GM12878 (cell line): Measurements from ENCODE around the gene POU2F3. TPM values are rescaled to one million over a fixed set of nuclear protein-coding genes. Genes with fewer than 3 reads are reported as not detected.

Experiments
- ATAC-seq: fragments of 200-7000 bp; cut with Tn5 transposase; 3 replicates; pipeline ENCODE4 v1.9.1; 2020; ENCODE audit warnings: mild to moderate bottlenecking, moderate library complexity
- BruUV-seq: library from RNA; stranded (reverse); fragments of 400-500 nt; replicated peaks from 2 replicates; lab custom pipeline; 2021; lab: Mats Ljungman, UMichigan
- CTCF ChIA-PET: fragments of 300-600 bp; sonication (Branson Sonifier 250); formaldehyde crosslinking; extraction: SDS; loops from one replicate; lab custom pipeline; 2021; ENCODE audit warnings: inconsistent platforms; lab: Yijun Ruan, JAX
- POLR2A ChIA-PET: fragments of 350-600 bp; formaldehyde crosslinking; extraction: SDS; loops from one replicate; lab custom pipeline; 2021; ENCODE audit warnings: inconsistent platforms; lab: Charles Lee
- RAD21 ChIA-PET: fragments of 300-600 bp; sonication (Branson Sonifier 250); formaldehyde crosslinking; loops from one replicate; lab custom pipeline; 2023; ENCODE audit warnings: antibody characterized with exemption; ENCODE audit not compliant: unreplicated experiment; lab: Charles Lee
- SMC1A ChIA-PET: fragments of 300-600 bp; sonication (Branson Sonifier 250); formaldehyde crosslinking; loops from one replicate; lab custom pipeline; 2023; ENCODE audit not compliant: unreplicated experiment, uncharacterized antibody; lab: Charles Lee
- DNase-seq: peaks from one replicate; pipeline ENCODE4 v3.0.0-alpha.2; 2011; ENCODE audit warnings: low read depth, low spot score
- FAIRE-seq: peaks from 3 replicates; lab custom pipeline; 2011; peaks lifted over from hg19 to GRCh38; lab: Jason Lieb, UNC
- H2AFZ ChIP-seq: 2 replicates; pipeline ENCODE4 v1.6.0; 2011; ENCODE audit warnings: low read depth, low read length, control low read depth; ENCODE audit not compliant: control insufficient read depth
- H3K27ac ChIP-seq: 2 replicates; pipeline ENCODE4 v1.5.1; 2011; ENCODE audit warnings: control low read depth; ENCODE audit not compliant: control insufficient read depth, insufficient read depth
- H3K27me3 ChIP-seq, 2 experiments: replicated peaks in 1 of 2; 2 replicates each; pipeline versions ENCODE4 v1.6.0 to v1.6.1; 2011; ENCODE audit warnings: low read length in 1 of 2; ENCODE audit not compliant: control insufficient read depth in 2 of 2, insufficient read depth in 2 of 2
- H3K36me3 ChIP-seq, 2 experiments: 2 replicates each; pipeline ENCODE4 v1.5.1; 2011; ENCODE audit warnings: low read length in 1 of 2; ENCODE audit not compliant: control insufficient read depth in 2 of 2, insufficient read depth in 2 of 2
- H3K4me1 ChIP-seq: 2 replicates; pipeline ENCODE4 v1.6.1; 2011; ENCODE audit warnings: mild to moderate bottlenecking, low read length, moderate library complexity, mixed read lengths; ENCODE audit not compliant: control insufficient read depth, insufficient read depth
- H3K4me2 ChIP-seq: 2 replicates; pipeline ENCODE4 v1.6.0; 2011; ENCODE audit warnings: control low read depth; ENCODE audit not compliant: control insufficient read depth, insufficient read depth
- H3K4me3 ChIP-seq: fragments of 200-600 bp; sonication (generic); 2 replicates; pipeline ENCODE4 v1.5.1; 2016
- H3K79me2 ChIP-seq: 2 replicates; pipeline ENCODE4 v1.6.0; 2011; ENCODE audit warnings: low read length; ENCODE audit not compliant: control insufficient read depth, insufficient read depth
- H3K9ac ChIP-seq: 2 replicates; pipeline ENCODE4 v1.8.0; 2011; ENCODE audit warnings: low read length, control low read depth, mixed read lengths; ENCODE audit not compliant: control insufficient read depth, insufficient read depth
- H3K9me3 ChIP-seq: replicated peaks from 3 replicates; pipeline ENCODE4 v1.5.1; 2011; ENCODE audit warnings: mild to moderate bottlenecking, low read length; ENCODE audit not compliant: control insufficient read depth, insufficient read depth
- H4K20me1 ChIP-seq: 2 replicates; pipeline ENCODE4 v1.6.0; 2011; ENCODE audit not compliant: control insufficient read depth, insufficient read depth
- BACH1 ChIP-seq: fragments of 450-650 bp; IDR thresholded peaks from 2 replicates; pipeline ENCODE4 v1.6.1; 2017; ENCODE audit warnings: mild to moderate bottlenecking, borderline replicate concordance
- BCL11A ChIP-seq: IDR thresholded peaks from 2 replicates; pipeline ENCODE4 v1.6.1; 2011; ENCODE audit warnings: low read depth, low read length
- CBFB ChIP-seq: IDR thresholded peaks from 2 replicates; pipeline ENCODE4 v1.6.1; 2016; ENCODE audit warnings: antibody characterized with exemption, low read depth
- IKZF1 ChIP-seq: fragments of 450-650 bp; conservative IDR thresholded peaks from 2 replicates; pipeline ENCODE4 v1.6.1; 2017; ENCODE audit warnings: antibody characterized with exemption, mild to moderate bottlenecking
- PAX8 ChIP-seq: fragments of 450-650 bp; IDR thresholded peaks from 2 replicates; pipeline ENCODE4 v1.6.1; 2017; ENCODE audit warnings: mild to moderate bottlenecking, moderate library complexity
- in situ Hi-C: fragments of 300-500 bp; cut with MboI; formaldehyde crosslinking; loops from 9 replicates; pipeline ENCODE4 v1.14.3; 2018; ENCODE audit warnings: mixed read lengths
- intact Hi-C: fragments of 100-400 bp; cut with micrococcal nuclease; formaldehyde crosslinking; loops from one replicate; pipeline ENCODE4 v1.14.2; 2022; ENCODE audit not compliant: unreplicated experiment
- polyA plus RNA-seq, 11 experiments: library from polyadenylated mRNA; depleted of rRNA in 4 of 11; unstranded in 6 of 11; stranded (reverse) in 5 of 11; fragments of >200 nt; fragmentation: Nextera tagmentation in 4 of 11; fragmentation: Illumina TruSeq in 1 of 11; extraction: Ambion mirVana in 4 of 11; extraction: Trizol in 1 of 11; gene quantifications; 1 replicate in 1 of 11; 2 replicates in 10 of 11; pipeline versions ENCODE4 v1.2.1 to v1.2.3, GENCODE V29; 2011 to 2016; ENCODE audit warnings: inconsistent platforms in 2 of 11, missing spikeins in 2 of 11, low read depth in 1 of 11
- total RNA-seq, 4 experiments: library from RNA; depleted of rRNA in 3 of 4; stranded (reverse); fragments of >200 nt in 3 of 4; fragmentation: Illumina TruSeq in 1 of 4; extraction: Trizol in 1 of 4; gene quantifications; 2 replicates each; pipeline versions ENCODE4 v1.2.1 to v1.2.3, GENCODE V29; 2013 to 2021
- TF ChIP-seq, protein P1 (sequence below): IDR thresholded peaks from 2 replicates; pipeline ENCODE4 v1.6.1; 2012; ENCODE audit warnings: low read length, inconsistent platforms
- TF ChIP-seq, protein P2 (sequence below): fragments of 450-650 bp; conservative IDR thresholded peaks from 2 replicates; pipeline ENCODE4 v1.6.1; 2017; ENCODE audit warnings: mild to moderate bottlenecking, moderate library complexity
- TF ChIP-seq, protein P3 (sequence below): fragments of 150-350 bp; IDR thresholded peaks from 2 replicates; pipeline ENCODE4 v1.6.1; 2016; ENCODE audit warnings: low read depth, low read length
- TF ChIP-seq, protein P4 (sequence below): IDR thresholded peaks from 2 replicates; pipeline ENCODE4 v1.6.1; 2012; ENCODE audit warnings: low read depth, low read length, improper control_type of control experiment
- TF ChIP-seq, protein P5 (sequence below): fragments of 450-650 bp; IDR thresholded peaks from 2 replicates; pipeline ENCODE4 v1.6.1; 2017; ENCODE audit warnings: borderline replicate concordance
- TF ChIP-seq, protein P6 (sequence below): fragments of 150-350 bp; IDR thresholded peaks from 2 replicates; pipeline ENCODE4 v1.6.1; 2014; ENCODE audit warnings: mild to moderate bottlenecking, low read depth, low read length

Gene POU2F3
- total and polyA plus RNA-seq, 10 of the 15 experiments (the other 5 are each of a cell fraction or from before 2014, with no cell fraction given): 0.09 to 4.4 (median 0.33) TPM

DNA sequence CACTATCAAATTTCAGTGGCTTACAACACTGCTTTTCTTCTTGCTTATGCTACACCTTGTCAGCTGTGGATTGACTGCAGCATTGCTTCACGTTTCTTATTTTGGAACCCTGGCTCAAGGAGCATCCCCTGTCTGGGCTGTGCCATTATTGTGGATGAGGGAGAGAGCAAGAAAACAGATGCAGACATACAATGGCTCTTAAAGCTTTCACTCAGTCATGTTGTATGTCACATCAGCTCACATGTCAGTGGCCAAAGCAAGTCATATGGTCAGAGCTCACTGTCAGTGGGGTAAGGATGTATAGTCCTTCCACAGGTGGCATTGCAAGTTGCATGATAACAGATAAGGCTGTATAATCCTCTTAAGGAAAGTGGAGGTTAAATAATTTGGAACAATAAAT, 106.3 kb downstream of the POU2F3 start (continued):
- TF ChIP-seq, protein P1, sequence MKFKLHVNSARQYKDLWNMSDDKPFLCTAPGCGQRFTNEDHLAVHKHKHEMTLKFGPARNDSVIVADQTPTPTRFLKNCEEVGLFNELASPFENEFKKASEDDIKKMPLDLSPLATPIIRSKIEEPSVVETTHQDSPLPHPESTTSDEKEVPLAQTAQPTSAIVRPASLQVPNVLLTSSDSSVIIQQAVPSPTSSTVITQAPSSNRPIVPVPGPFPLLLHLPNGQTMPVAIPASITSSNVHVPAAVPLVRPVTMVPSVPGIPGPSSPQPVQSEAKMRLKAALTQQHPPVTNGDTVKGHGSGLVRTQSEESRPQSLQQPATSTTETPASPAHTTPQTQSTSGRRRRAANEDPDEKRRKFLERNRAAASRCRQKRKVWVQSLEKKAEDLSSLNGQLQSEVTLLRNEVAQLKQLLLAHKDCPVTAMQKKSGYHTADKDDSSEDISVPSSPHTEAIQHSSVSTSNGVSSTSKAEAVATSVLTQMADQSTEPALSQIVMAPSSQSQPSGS: no peak
- TF ChIP-seq, protein P2, sequence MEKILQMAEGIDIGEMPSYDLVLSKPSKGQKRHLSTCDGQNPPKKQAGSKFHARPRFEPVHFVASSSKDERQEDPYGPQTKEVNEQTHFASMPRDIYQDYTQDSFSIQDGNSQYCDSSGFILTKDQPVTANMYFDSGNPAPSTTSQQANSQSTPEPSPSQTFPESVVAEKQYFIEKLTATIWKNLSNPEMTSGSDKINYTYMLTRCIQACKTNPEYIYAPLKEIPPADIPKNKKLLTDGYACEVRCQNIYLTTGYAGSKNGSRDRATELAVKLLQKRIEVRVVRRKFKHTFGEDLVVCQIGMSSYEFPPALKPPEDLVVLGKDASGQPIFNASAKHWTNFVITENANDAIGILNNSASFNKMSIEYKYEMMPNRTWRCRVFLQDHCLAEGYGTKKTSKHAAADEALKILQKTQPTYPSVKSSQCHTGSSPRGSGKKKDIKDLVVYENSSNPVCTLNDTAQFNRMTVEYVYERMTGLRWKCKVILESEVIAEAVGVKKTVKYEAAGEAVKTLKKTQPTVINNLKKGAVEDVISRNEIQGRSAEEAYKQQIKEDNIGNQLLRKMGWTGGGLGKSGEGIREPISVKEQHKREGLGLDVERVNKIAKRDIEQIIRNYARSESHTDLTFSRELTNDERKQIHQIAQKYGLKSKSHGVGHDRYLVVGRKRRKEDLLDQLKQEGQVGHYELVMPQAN: no peak
- TF ChIP-seq, protein P3, sequence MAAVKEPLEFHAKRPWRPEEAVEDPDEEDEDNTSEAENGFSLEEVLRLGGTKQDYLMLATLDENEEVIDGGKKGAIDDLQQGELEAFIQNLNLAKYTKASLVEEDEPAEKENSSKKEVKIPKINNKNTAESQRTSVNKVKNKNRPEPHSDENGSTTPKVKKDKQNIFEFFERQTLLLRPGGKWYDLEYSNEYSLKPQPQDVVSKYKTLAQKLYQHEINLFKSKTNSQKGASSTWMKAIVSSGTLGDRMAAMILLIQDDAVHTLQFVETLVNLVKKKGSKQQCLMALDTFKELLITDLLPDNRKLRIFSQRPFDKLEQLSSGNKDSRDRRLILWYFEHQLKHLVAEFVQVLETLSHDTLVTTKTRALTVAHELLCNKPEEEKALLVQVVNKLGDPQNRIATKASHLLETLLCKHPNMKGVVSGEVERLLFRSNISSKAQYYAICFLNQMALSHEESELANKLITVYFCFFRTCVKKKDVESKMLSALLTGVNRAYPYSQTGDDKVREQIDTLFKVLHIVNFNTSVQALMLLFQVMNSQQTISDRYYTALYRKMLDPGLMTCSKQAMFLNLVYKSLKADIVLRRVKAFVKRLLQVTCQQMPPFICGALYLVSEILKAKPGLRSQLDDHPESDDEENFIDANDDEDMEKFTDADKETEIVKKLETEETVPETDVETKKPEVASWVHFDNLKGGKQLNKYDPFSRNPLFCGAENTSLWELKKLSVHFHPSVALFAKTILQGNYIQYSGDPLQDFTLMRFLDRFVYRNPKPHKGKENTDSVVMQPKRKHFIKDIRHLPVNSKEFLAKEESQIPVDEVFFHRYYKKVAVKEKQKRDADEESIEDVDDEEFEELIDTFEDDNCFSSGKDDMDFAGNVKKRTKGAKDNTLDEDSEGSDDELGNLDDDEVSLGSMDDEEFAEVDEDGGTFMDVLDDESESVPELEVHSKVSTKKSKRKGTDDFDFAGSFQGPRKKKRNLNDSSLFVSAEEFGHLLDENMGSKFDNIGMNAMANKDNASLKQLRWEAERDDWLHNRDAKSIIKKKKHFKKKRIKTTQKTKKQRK: no peak
- TF ChIP-seq, all 136 proteins: peak for 0

DNA sequence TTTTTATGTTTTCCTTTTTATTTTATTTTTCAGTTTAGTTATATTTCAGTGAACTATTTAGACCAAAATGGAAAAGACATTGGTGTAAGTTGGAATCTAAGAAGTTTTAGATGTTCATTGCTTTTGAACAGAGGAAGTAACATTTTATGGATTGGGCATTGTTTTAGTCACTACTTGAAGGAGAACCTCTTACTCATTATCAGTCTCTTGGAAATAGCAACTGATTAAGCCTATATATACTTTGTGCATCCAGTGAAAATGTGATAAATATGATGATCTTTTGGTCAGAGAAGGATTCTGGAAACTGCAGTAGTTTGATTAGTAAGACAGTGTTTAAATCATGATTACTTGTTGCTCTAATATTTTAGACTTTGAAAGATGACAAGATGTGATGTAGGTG, 110.7 kb downstream of the POU2F3 start:
- no peak overlapping the region for H2AFZ ChIP-seq
- H3K4me1 ChIP-seq: peaks cover 4% of the 10 kb centered on the region
- ATAC-seq (no peak), FAIRE-seq (no peak), DNase-seq (no peak)
- CTCF ChIA-PET: no interaction called here
- intact Hi-C loops (no loop called here), in situ Hi-C loops (no loop called here)
- no peaks in the 10 kb centered on the region for H4K20me1 ChIP-seq
- H3K79me2 ChIP-seq: peaks cover 25% of the 10 kb centered on the region
- H3K9me3 ChIP-seq: no peaks in the 10 kb centered on the region
- RAD21 ChIA-PET: no interaction called here
- no peak overlapping the region for H3K9ac ChIP-seq
- no peak overlapping the region for H3K27ac ChIP-seq
- no peaks in the 10 kb centered on the region for H3K27me3 ChIP-seq
- SMC1A ChIA-PET: interaction anchor here (1.6 to 1.7 kb wide), 2 partner anchors 22 to 49 kb away, joined by 3 to 4 read pairs; no protein-coding TSS in a partner anchor
- H3K4me3 ChIP-seq: no peak overlapping the region
- BruUV-seq: no TSS peak
- POLR2A ChIA-PET: no interaction called here
- no peak overlapping the region for H3K4me2 ChIP-seq
- no peaks in the 10 kb centered on the region; a peak in 2 of 4 replicates for H3K36me3 ChIP-seq
- TF ChIP-seq, protein P4, sequence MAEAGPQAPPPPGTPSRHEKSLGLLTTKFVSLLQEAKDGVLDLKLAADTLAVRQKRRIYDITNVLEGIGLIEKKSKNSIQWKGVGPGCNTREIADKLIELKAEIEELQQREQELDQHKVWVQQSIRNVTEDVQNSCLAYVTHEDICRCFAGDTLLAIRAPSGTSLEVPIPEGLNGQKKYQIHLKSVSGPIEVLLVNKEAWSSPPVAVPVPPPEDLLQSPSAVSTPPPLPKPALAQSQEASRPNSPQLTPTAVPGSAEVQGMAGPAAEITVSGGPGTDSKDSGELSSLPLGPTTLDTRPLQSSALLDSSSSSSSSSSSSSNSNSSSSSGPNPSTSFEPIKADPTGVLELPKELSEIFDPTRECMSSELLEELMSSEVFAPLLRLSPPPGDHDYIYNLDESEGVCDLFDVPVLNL: no peak
- TF ChIP-seq, protein P5, sequence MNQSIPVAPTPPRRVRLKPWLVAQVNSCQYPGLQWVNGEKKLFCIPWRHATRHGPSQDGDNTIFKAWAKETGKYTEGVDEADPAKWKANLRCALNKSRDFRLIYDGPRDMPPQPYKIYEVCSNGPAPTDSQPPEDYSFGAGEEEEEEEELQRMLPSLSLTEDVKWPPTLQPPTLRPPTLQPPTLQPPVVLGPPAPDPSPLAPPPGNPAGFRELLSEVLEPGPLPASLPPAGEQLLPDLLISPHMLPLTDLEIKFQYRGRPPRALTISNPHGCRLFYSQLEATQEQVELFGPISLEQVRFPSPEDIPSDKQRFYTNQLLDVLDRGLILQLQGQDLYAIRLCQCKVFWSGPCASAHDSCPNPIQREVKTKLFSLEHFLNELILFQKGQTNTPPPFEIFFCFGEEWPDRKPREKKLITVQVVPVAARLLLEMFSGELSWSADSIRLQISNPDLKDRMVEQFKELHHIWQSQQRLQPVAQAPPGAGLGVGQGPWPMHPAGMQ: no peak
- TF ChIP-seq BCL11A: no peak
- no peak for TF ChIP-seq CBFB
- no peak for TF ChIP-seq PAX8
- TF ChIP-seq, protein P6, sequence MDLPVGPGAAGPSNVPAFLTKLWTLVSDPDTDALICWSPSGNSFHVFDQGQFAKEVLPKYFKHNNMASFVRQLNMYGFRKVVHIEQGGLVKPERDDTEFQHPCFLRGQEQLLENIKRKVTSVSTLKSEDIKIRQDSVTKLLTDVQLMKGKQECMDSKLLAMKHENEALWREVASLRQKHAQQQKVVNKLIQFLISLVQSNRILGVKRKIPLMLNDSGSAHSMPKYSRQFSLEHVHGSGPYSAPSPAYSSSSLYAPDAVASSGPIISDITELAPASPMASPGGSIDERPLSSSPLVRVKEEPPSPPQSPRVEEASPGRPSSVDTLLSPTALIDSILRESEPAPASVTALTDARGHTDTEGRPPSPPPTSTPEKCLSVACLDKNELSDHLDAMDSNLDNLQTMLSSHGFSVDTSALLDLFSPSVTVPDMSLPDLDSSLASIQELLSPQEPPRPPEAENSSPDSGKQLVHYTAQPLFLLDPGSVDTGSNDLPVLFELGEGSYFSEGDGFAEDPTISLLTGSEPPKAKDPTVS: no peak
- no peak for TF ChIP-seq IKZF1
- no peak for TF ChIP-seq BACH1
